WTC11 (cell line): ENCODE measurements around the gene BLID. TPM values are rescaled to one million over a fixed set of nuclear protein-coding genes. Genes with fewer than 3 reads are reported as not detected.
A peak's percentile ranks its signal among the peaks of the same experiment; 100 is the strongest.

Experiments used
- ATAC-seq: fragments of 200-7000 bp; cut with Tn5 transposase; 2 replicates; pipeline ENCODE4 v1.10.0; 2021; ENCODE audit warnings: mild to moderate bottlenecking, moderate library complexity
- CTCF ChIA-PET: fragments of 300-600 bp; sonication (Branson Sonifier 250); formaldehyde crosslinking; loops from one replicate; lab custom pipeline; 2021; ENCODE audit warnings: antibody characterized with exemption; lab: Charles Lee
- POLR2A ChIA-PET: fragments of 350-600 bp; sonication (Branson Sonifier 250); formaldehyde crosslinking; loops from one replicate; lab custom pipeline; 2021; ENCODE audit warnings: antibody characterized with exemption; lab: Charles Lee
- DNase-seq: peaks from one replicate; pipeline ENCODE4 v3.0.0; 2021; ENCODE audit warnings: low spot score
- H3K27ac Mint-ChIP-seq: 2 replicates; pipeline ENCODE4 v1.8.0; 2021; ENCODE audit warnings: mixed read lengths
- H3K27me3 Mint-ChIP-seq: 2 replicates; pipeline ENCODE4 v1.8.0; 2021; ENCODE audit warnings: low read depth, mild to moderate bottlenecking, moderate library complexity, mixed read lengths
- H3K36me3 Mint-ChIP-seq: 2 replicates; pipeline ENCODE4 v1.8.0; 2021; ENCODE audit warnings: mixed read lengths
- H3K4me1 Mint-ChIP-seq: 2 replicates; pipeline ENCODE4 v1.8.0; 2022; ENCODE audit warnings: mixed read lengths
- H3K4me3 Mint-ChIP-seq: 2 replicates; pipeline ENCODE4 v1.8.0; 2021; ENCODE audit warnings: mild to moderate bottlenecking, moderate library complexity, mixed read lengths
- H3K9me3 Mint-ChIP-seq: 2 replicates; pipeline ENCODE4 v1.8.0; 2021; ENCODE audit warnings: mixed read lengths
- CBFB ChIP-seq: sonication (generic); formaldehyde crosslinking; IDR thresholded peaks from 2 replicates; pipeline ENCODE4 v1.8.1; 2022; ENCODE audit warnings: mild to moderate bottlenecking, low read depth, missing genetic modification reagents
- NFATC4 ChIP-seq: fragments of 250-450 bp; sonication (Bioruptor Pico); IDR thresholded peaks from 2 replicates; pipeline ENCODE4 v1.9.0; 2021; ENCODE audit warnings: mild to moderate bottlenecking
- PRRX2 ChIP-seq: fragments of 250-450 bp; sonication (Bioruptor Pico); IDR thresholded peaks from 2 replicates; pipeline ENCODE4 v1.8.0; 2021; ENCODE audit warnings: mild to moderate bottlenecking
- RELA ChIP-seq: sonication (generic); formaldehyde crosslinking; IDR thresholded peaks from 2 replicates; pipeline ENCODE4 v1.8.1; 2022; ENCODE audit warnings: missing genetic modification reagents, mild to moderate bottlenecking, borderline replicate concordance
- RORB ChIP-seq: fragments of 250-450 bp; sonication (Bioruptor Pico); IDR thresholded peaks from 2 replicates; pipeline ENCODE4 v1.9.0; 2021; ENCODE audit warnings: mild to moderate bottlenecking
- TCF7 ChIP-seq: sonication (generic); formaldehyde crosslinking; IDR thresholded peaks from 2 replicates; pipeline ENCODE4 v1.8.0; 2022; ENCODE audit warnings: mild to moderate bottlenecking, low read depth, missing genetic modification reagents, moderate library complexity
- TEAD1 ChIP-seq: sonication (generic); formaldehyde crosslinking; IDR thresholded peaks from 2 replicates; pipeline ENCODE4 v1.8.0; 2022; ENCODE audit warnings: mild to moderate bottlenecking, missing genetic modification reagents
- TEAD4 ChIP-seq: sonication (generic); formaldehyde crosslinking; IDR thresholded peaks from 2 replicates; pipeline ENCODE4 v1.8.0; 2022; ENCODE audit warnings: mild to moderate bottlenecking, missing genetic modification reagents
- ZBTB21 ChIP-seq: sonication (generic); formaldehyde crosslinking; IDR thresholded peaks from 2 replicates; pipeline ENCODE4 v1.8.1; 2023; ENCODE audit warnings: mild to moderate bottlenecking, missing genetic modification reagents, borderline replicate concordance
- ZNF121 ChIP-seq: sonication (generic); formaldehyde crosslinking; IDR thresholded peaks from 2 replicates; pipeline ENCODE4 v1.8.0; 2023; ENCODE audit warnings: missing genetic modification reagents
- ZNF317 ChIP-seq: sonication (generic); formaldehyde crosslinking; IDR thresholded peaks from 2 replicates; pipeline ENCODE4 v1.8.1; 2023; ENCODE audit warnings: low read depth, mild to moderate bottlenecking, moderate library complexity, missing genetic modification reagents, borderline replicate concordance
- total RNA-seq: library from RNA; stranded (reverse); gene quantifications from 3 replicates; pipeline ENCODE4 v1.2.3, GENCODE V29; 2021
- TF ChIP-seq, protein P1 (sequence below): fragments of 250-450 bp; sonication (Bioruptor Pico); IDR thresholded peaks from 2 replicates; pipeline ENCODE4 v2.1.2; 2022; ENCODE audit warnings: mild to moderate bottlenecking, moderate library complexity
- TF ChIP-seq, protein P2 (sequence below): fragments of 250-450 bp; sonication (Bioruptor Pico); IDR thresholded peaks from 2 replicates; pipeline ENCODE4 v1.9.0; 2021; ENCODE audit warnings: mild to moderate bottlenecking
- TF ChIP-seq, protein P3 (sequence below): fragments of 250-450 bp; sonication (Bioruptor Pico); IDR thresholded peaks from 2 replicates; pipeline ENCODE4 v1.8.0; 2021; ENCODE audit warnings: mild to moderate bottlenecking
- TF ChIP-seq, protein P4 (sequence below): fragments of 200-600 bp; IDR thresholded peaks from 2 replicates; pipeline ENCODE4 v1.8.0; 2022; ENCODE audit warnings: antibody characterized with exemption
- TF ChIP-seq, protein P5 (sequence below): sonication (generic); formaldehyde crosslinking; IDR thresholded peaks from 2 replicates; pipeline ENCODE4 v1.8.0; 2023; ENCODE audit warnings: mild to moderate bottlenecking, missing genetic modification reagents
- TF ChIP-seq, protein P6 (sequence below): sonication (generic); formaldehyde crosslinking; IDR thresholded peaks from 2 replicates; pipeline ENCODE4 v1.8.0; 2022; ENCODE audit warnings: mild to moderate bottlenecking, missing genetic modification reagents
- TF ChIP-seq, protein P7 (sequence below): sonication (generic); formaldehyde crosslinking; IDR thresholded peaks from 2 replicates; pipeline ENCODE4 v1.8.1; 2023; ENCODE audit warnings: mild to moderate bottlenecking, missing genetic modification reagents, moderate library complexity
- TF ChIP-seq, protein P8 (sequence below): sonication (generic); formaldehyde crosslinking; IDR thresholded peaks from 2 replicates; pipeline ENCODE4 v1.8.1; 2022; ENCODE audit warnings: mild to moderate bottlenecking, moderate library complexity, missing genetic modification reagents

Gene BLID
- total RNA-seq, 1 experiment from 2014 or later: not detected

DNA sequence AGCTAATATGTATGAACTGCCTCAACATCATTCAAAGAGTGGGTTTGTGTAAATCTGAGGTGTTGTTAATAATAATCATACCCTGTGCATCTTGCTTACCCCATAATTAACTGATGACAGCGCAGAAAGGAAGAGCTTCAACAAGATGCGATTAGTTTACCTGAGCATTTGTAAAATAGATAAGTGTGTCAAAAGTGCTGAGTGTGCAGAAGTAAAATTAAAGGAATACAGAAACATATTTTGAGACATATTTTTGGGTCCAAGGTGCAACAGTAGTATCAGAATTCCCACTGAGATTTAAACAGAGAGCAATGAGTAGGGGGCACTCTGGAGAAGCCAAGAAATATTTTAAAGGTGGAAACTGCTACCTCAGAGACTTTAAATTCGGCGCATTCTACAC is 6.1 kb downstream of the BLID start (continued):
- TF ChIP-seq, protein P1, sequence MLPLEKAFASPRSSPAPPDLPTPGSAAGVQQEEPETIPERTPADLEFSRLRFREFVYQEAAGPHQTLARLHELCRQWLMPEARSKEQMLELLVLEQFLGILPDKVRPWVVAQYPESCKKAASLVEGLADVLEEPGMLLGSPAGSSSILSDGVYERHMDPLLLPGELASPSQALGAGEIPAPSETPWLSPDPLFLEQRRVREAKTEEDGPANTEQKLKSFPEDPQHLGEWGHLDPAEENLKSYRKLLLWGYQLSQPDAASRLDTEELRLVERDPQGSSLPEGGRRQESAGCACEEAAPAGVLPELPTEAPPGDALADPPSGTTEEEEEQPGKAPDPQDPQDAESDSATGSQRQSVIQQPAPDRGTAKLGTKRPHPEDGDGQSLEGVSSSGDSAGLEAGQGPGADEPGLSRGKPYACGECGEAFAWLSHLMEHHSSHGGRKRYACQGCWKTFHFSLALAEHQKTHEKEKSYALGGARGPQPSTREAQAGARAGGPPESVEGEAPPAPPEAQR (CRISPR knock-in tag): no peak
- TF ChIP-seq, protein P2, sequence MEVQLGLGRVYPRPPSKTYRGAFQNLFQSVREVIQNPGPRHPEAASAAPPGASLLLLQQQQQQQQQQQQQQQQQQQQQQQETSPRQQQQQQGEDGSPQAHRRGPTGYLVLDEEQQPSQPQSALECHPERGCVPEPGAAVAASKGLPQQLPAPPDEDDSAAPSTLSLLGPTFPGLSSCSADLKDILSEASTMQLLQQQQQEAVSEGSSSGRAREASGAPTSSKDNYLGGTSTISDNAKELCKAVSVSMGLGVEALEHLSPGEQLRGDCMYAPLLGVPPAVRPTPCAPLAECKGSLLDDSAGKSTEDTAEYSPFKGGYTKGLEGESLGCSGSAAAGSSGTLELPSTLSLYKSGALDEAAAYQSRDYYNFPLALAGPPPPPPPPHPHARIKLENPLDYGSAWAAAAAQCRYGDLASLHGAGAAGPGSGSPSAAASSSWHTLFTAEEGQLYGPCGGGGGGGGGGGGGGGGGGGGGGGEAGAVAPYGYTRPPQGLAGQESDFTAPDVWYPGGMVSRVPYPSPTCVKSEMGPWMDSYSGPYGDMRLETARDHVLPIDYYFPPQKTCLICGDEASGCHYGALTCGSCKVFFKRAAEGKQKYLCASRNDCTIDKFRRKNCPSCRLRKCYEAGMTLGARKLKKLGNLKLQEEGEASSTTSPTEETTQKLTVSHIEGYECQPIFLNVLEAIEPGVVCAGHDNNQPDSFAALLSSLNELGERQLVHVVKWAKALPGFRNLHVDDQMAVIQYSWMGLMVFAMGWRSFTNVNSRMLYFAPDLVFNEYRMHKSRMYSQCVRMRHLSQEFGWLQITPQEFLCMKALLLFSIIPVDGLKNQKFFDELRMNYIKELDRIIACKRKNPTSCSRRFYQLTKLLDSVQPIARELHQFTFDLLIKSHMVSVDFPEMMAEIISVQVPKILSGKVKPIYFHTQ (CRISPR knock-in tag): no peak
- TF ChIP-seq TEAD4 (CRISPR knock-in tag) (no peak), RORB (CRISPR knock-in tag) (no peak), ZNF121 (CRISPR knock-in tag) (no peak), CBFB (no peak)

DNA sequence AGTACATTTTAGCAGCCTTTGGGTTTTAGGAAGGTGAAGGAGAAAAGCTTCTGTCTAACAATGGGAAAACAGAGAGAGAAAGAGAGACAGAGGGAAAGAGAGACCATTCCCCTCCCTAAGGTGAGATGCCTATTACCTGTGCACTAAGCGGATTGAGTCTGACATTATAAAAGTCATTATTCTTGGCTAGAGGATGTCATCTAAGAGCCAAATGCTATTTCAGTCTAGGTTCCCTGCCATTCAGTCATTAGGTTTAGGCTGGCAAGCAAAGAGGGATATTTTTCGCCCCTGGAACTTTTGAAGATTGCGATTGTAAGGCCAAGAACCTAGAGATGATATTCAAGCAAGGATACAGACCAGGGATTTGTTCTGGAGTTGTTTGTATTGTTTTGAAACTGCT is 7.2 kb downstream of the BLID start:
- no peaks in the 10 kb centered on the region for H3K36me3 Mint-ChIP-seq
- H3K4me1 Mint-ChIP-seq: peaks cover 11% of the 10 kb centered on the region
- no peak overlapping the region for H3K27ac Mint-ChIP-seq
- H3K27me3 Mint-ChIP-seq: no peaks in the 10 kb centered on the region
- ATAC-seq (no peak), DNase-seq (no peak)
- H3K9me3 Mint-ChIP-seq: no peaks in the 10 kb centered on the region
- TF ChIP-seq NFATC4 (no peak), TEAD1 (no peak), ZBTB21 (no peak)
- TF ChIP-seq, protein P3, sequence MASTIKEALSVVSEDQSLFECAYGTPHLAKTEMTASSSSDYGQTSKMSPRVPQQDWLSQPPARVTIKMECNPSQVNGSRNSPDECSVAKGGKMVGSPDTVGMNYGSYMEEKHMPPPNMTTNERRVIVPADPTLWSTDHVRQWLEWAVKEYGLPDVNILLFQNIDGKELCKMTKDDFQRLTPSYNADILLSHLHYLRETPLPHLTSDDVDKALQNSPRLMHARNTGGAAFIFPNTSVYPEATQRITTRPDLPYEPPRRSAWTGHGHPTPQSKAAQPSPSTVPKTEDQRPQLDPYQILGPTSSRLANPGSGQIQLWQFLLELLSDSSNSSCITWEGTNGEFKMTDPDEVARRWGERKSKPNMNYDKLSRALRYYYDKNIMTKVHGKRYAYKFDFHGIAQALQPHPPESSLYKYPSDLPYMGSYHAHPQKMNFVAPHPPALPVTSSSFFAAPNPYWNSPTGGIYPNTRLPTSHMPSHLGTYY (CRISPR knock-in tag): no peak
- TF ChIP-seq, protein P4, sequence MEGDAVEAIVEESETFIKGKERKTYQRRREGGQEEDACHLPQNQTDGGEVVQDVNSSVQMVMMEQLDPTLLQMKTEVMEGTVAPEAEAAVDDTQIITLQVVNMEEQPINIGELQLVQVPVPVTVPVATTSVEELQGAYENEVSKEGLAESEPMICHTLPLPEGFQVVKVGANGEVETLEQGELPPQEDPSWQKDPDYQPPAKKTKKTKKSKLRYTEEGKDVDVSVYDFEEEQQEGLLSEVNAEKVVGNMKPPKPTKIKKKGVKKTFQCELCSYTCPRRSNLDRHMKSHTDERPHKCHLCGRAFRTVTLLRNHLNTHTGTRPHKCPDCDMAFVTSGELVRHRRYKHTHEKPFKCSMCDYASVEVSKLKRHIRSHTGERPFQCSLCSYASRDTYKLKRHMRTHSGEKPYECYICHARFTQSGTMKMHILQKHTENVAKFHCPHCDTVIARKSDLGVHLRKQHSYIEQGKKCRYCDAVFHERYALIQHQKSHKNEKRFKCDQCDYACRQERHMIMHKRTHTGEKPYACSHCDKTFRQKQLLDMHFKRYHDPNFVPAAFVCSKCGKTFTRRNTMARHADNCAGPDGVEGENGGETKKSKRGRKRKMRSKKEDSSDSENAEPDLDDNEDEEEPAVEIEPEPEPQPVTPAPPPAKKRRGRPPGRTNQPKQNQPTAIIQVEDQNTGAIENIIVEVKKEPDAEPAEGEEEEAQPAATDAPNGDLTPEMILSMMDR: no peak; the same call in 1 of the 2 replicates
- H3K4me3 Mint-ChIP-seq: no peak overlapping the region
- ChIA-PET CTCF (interaction anchor here (0.5 to 3.0 kb wide), 27 partner anchors 9 to 493 kb away, joined by 3 to 29 read pairs (median 3); no protein-coding TSS in a partner anchor), POLR2A (interaction anchor here (0.5 kb wide), 1 partner anchor 102 kb away, joined by 4 read pairs; no protein-coding TSS in a partner anchor)

DNA sequence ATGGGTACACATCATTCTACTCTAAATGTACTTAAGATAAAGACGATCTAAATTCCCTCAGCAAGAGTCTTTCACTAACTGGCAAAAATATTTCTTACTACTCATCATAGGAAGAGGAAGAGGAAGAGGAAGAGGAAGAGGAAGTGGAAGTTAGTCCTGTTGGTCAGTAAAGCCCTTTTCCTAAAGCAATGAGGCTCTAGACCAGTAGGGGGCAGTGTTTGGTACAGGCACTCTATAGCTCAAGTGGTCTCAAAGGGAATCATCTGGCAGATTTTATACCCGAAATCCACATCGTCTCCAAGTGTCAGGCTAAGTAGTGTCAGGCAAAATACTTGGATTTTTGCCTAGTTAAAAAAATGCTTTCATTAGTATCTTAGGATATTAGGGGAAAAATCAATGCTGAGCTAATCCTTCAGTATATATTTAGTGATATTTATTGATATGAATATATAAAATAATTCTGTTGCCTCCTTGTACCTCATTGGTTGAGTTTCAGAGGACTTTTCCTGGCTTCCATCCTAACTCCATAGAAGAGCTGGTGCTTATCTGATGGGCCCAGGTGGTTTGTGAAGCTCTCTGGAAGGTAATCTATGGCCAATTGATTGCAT is 7.7 kb downstream of the BLID start:
- no peak overlapping the region for H3K27ac Mint-ChIP-seq
- no peak overlapping the region for H3K4me3 Mint-ChIP-seq
- H3K27me3 Mint-ChIP-seq: no peaks in the 10 kb centered on the region
- ChIA-PET POLR2A (interaction anchor here (0.5 kb wide), 1 partner anchor 103 kb away, joined by 4 read pairs; no protein-coding TSS in a partner anchor), CTCF (interaction anchor here (0.5 to 3.0 kb wide), 28 partner anchors 9 to 492 kb away, joined by 3 to 29 read pairs (median 3); no protein-coding TSS in a partner anchor)
- no peaks in the 10 kb centered on the region for H3K9me3 Mint-ChIP-seq
- peak; percentile 58 for DNase-seq
- peaks cover 11% of the 10 kb centered on the region for H3K4me1 Mint-ChIP-seq
- ATAC-seq: peak; percentile 61; the same call in 1 of the 2 replicates
- H3K36me3 Mint-ChIP-seq: no peaks in the 10 kb centered on the region
- TF ChIP-seq, protein P5, sequence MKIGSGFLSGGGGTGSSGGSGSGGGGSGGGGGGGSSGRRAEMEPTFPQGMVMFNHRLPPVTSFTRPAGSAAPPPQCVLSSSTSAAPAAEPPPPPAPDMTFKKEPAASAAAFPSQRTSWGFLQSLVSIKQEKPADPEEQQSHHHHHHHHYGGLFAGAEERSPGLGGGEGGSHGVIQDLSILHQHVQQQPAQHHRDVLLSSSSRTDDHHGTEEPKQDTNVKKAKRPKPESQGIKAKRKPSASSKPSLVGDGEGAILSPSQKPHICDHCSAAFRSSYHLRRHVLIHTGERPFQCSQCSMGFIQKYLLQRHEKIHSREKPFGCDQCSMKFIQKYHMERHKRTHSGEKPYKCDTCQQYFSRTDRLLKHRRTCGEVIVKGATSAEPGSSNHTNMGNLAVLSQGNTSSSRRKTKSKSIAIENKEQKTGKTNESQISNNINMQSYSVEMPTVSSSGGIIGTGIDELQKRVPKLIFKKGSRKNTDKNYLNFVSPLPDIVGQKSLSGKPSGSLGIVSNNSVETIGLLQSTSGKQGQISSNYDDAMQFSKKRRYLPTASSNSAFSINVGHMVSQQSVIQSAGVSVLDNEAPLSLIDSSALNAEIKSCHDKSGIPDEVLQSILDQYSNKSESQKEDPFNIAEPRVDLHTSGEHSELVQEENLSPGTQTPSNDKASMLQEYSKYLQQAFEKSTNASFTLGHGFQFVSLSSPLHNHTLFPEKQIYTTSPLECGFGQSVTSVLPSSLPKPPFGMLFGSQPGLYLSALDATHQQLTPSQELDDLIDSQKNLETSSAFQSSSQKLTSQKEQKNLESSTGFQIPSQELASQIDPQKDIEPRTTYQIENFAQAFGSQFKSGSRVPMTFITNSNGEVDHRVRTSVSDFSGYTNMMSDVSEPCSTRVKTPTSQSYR (CRISPR knock-in tag): no peak
- TF ChIP-seq ZNF317 (CRISPR knock-in tag) (no peak), RELA (CRISPR knock-in tag) (no peak), TCF7 (CRISPR knock-in tag) (no peak), PRRX2 (CRISPR knock-in tag) (no peak)
- TF ChIP-seq, protein P6, sequence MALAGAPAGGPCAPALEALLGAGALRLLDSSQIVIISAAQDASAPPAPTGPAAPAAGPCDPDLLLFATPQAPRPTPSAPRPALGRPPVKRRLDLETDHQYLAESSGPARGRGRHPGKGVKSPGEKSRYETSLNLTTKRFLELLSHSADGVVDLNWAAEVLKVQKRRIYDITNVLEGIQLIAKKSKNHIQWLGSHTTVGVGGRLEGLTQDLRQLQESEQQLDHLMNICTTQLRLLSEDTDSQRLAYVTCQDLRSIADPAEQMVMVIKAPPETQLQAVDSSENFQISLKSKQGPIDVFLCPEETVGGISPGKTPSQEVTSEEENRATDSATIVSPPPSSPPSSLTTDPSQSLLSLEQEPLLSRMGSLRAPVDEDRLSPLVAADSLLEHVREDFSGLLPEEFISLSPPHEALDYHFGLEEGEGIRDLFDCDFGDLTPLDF (CRISPR knock-in tag): no peak
- TF ChIP-seq, protein P7, sequence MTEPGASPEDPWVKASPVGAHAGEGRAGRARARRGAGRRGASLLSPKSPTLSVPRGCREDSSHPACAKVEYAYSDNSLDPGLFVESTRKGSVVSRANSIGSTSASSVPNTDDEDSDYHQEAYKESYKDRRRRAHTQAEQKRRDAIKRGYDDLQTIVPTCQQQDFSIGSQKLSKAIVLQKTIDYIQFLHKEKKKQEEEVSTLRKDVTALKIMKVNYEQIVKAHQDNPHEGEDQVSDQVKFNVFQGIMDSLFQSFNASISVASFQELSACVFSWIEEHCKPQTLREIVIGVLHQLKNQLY (CRISPR knock-in tag): no peak
- TF ChIP-seq, protein P8, sequence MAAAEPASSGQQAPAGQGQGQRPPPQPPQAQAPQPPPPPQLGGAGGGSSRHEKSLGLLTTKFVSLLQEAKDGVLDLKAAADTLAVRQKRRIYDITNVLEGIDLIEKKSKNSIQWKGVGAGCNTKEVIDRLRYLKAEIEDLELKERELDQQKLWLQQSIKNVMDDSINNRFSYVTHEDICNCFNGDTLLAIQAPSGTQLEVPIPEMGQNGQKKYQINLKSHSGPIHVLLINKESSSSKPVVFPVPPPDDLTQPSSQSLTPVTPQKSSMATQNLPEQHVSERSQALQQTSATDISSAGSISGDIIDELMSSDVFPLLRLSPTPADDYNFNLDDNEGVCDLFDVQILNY (CRISPR knock-in tag): no peak
